BLaER1 treated with 17β-estradiol and CSF1 and Interleukin-3, amounts not matched to agents 10 nM and 100 nM (cell line): ENCODE measurements around the gene IGF2.

Experiments
- H3K27ac ChIP-seq, 11 experiments: shearing (Covaris generic); formaldehyde crosslinking; 2 replicates each; pipeline ENCODE4 v1.8.1; 2022
- H3K27me3 ChIP-seq, 11 experiments: shearing (Covaris generic); formaldehyde crosslinking; 2 replicates each; pipeline ENCODE4 v1.8.1; 2022
- H3K36me3 ChIP-seq, 11 experiments: shearing (Covaris generic); formaldehyde crosslinking; 2 replicates each; pipeline ENCODE4 v1.8.1; 2022
- H3K4me1 ChIP-seq, 10 experiments: shearing (Covaris generic); formaldehyde crosslinking; 2 replicates each; pipeline ENCODE4 v1.8.1; 2022
- H3K4me2 ChIP-seq, 11 experiments: shearing (Covaris generic); formaldehyde crosslinking; 2 replicates each; pipeline ENCODE4 v1.8.1; 2022
- H3K4me3 ChIP-seq, 10 experiments: shearing (Covaris generic); formaldehyde crosslinking; 2 replicates each; pipeline ENCODE4 v1.8.1; 2022
- H3K9ac ChIP-seq, 11 experiments: shearing (Covaris generic); formaldehyde crosslinking; 2 replicates each; pipeline ENCODE4 v1.8.1; 2022
- H3K9me3 ChIP-seq, 11 experiments: shearing (Covaris generic); formaldehyde crosslinking; replicated peaks in 1 of 11; 2 replicates each; pipeline ENCODE4 v1.8.1; 2022
- H4K20me1 ChIP-seq, 11 experiments: shearing (Covaris generic); formaldehyde crosslinking; 2 replicates each; pipeline ENCODE4 v1.8.1; 2022
- Cebpa-rat ChIP-seq, 11 experiments: shearing (Covaris generic); IDR thresholded peaks; 2 replicates each; pipeline ENCODE4 v1.8.1; 2022

IGF2 gene

DNA sequence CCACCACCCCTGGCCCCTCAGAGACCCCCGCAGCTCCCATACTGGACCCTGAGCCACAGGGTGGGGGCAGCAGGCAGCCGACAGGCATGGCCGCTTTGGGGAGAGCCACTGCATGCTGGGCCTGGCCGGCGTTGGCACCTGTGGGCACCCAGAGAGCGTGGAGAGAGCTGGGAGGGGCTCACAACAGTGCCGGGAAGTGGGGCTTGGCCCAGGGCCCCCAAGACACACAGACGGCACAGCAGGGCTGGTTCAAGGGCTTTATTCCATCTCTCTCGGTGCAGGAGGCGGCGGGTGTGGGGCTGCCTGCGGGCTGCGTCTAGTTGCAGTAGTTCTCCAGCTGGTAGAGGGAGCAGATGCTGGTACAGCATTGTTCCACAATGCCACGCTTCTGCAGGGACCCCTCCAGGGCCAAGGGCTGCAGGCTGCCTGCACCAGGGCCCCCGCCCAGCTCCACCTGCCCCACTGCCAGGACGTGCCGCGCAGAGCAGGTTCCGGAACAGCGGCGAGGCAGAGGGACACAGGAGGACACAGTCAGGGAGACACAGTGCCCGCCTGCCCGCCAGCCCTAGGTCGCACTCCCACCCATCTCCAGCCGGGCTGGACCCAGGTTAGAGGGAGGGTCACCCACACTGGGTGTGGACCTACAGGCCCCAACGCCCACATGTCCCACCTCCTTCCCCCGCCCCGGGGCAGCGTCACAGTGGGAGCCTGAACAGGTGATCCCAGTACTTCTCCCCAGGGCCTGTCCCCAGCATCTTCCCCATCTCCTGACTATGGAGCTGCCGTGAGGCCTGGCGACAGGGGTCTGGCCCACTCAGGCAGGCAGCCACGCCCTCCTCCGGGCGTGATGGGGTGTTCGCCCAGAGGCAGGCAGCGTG is 20.6 kb upstream of the IGF2 start:
- Histone ChIP-seq H3K27ac (no peak overlapping the region), H3K27me3 (peaks cover 0 to 39% (median under 1%) of the 10 kb centered on the region in 11 experiments; a peak in 7 of 22 replicates), H3K9ac (no peak overlapping the region), H3K9me3 (no peaks in the 10 kb centered on the region), H3K4me1 (peaks cover 0 to 12% (median 0%) of the 10 kb centered on the region in 10 experiments; a peak in 7 of 20 replicates), H3K36me3 (no peaks in the 10 kb centered on the region), H3K4me3 (no peak overlapping the region), H3K4me2 (no peak overlapping the region), H4K20me1 (peaks cover 0 to 42% (median 0%) of the 10 kb centered on the region in 11 experiments; a peak in 8 of 22 replicates)
- TF ChIP-seq Cebpa-rat (IDR thresholded peaks at IDR 0.05) = no peak

DNA sequence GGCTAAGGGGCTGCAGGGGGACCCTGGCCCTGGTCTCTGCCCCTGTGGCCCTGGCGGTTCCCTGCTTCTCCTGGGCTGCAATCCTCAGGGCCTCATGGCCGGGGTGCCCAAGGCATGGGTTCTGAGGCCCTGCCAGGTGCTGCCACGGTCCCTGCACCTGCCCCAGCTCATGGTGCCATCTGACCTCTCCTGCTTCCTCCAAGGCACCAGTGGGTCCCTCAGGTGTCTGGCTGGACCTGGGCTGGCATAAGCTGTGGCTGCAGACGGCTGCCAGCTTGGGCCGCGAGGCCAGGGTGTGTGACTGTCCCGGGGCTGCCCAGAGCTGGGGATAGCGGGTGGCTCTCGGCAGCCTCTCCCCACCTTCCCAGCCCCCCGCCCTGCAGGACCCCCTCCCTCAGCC is 19.8 kb upstream of the IGF2 start:
- H4K20me1 ChIP-seq = peaks cover 0 to 37% (median 0%) of the 10 kb centered on the region in 11 experiments; a peak in 8 of 22 replicates
- H3K27ac ChIP-seq = no peak overlapping the region
- peaks cover 0 to 11% (median 4%) of the 10 kb centered on the region in 10 experiments; a peak in 10 of 20 replicates for H3K4me1 ChIP-seq
- no peak overlapping the region for H3K4me3 ChIP-seq
- no peak overlapping the region for H3K4me2 ChIP-seq
- no peak for TF ChIP-seq Cebpa-rat (IDR thresholded peaks at IDR 0.05)
- H3K36me3 ChIP-seq = no peaks in the 10 kb centered on the region
- no peaks in the 10 kb centered on the region for H3K9me3 ChIP-seq
- peaks cover 0 to 33% (median 0%) of the 10 kb centered on the region in 11 experiments; a peak in 6 of 22 replicates for H3K27me3 ChIP-seq
- H3K9ac ChIP-seq = no peak overlapping the region

DNA sequence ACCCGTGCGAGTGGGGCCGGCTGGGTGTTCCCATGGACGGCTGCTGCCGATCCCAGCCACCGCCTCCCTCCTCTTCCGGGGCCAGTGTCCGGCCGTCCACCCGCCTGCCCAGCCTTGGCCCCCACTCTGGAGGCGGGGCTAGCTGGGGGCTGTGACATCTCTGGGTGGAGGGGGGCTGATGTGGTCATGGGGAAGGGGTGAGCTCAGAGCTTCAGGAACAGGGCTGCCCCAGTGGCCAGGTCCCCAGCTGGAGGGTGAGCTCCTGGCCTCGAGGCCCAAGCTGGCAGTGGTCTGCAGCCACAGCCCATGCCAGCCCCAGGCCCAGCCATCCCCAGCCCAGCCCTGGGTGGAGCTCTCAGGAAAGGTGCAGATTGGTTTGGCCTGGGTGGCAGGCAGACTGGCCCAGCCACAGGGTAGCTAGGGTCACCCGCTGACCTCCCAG is 19.1 kb upstream of the IGF2 start:
- peaks cover 0 to 30% (median 0%) of the 10 kb centered on the region in 11 experiments; a peak in 7 of 22 replicates for H4K20me1 ChIP-seq
- no peak for TF ChIP-seq Cebpa-rat (IDR thresholded peaks at IDR 0.05)
- no peak overlapping the region for H3K4me2 ChIP-seq
- H3K36me3 ChIP-seq = no peaks in the 10 kb centered on the region
- H3K4me1 ChIP-seq = peaks cover 0 to 11% (median 4%) of the 10 kb centered on the region in 10 experiments; a peak in 8 of 20 replicates
- no peaks in the 10 kb centered on the region for H3K9me3 ChIP-seq
- no peak overlapping the region for H3K9ac ChIP-seq
- H3K4me3 ChIP-seq = no peak overlapping the region
- H3K27ac ChIP-seq = no peak overlapping the region
- H3K27me3 ChIP-seq = peaks cover 0 to 27% (median 0%) of the 10 kb centered on the region in 11 experiments; a peak in 4 of 22 replicates

DNA sequence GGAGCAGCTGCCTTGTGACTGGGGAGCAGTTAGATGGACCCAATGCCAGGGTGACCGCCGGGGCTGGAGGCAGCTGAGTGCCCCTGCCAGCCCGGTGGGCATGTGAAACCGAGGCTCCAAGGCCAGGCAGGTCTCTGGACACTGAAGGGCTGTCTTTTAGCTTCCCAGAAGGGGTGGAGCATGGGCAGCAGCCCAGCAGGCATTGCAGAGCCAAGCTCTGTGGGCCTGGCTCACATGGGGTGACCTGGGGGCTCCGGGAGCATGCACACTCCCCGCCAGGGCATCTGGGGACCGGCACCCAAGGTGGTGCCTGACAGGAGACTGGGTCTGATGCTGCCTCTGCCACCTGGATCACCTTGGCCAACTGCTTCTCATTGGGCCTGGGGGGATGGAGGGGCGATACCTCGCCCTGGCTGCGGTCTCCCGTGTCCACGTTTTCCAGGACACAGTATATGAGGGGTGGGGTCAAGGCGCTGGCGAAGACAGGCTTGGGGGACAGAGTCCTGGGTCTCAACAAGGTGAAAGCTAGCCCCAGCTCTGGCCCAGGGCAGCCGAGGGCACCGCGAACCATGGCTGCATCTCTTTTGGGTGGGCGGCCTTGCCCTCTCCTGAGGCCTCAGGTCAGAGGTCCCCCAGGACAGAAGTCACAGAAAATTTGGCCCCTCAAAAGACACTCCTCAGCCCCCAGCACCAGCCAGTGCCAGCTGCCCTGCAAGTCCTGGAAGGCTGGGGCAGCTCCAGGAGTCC is 18.3 kb upstream of the IGF2 start:
- Histone ChIP-seq H3K4me1 (peaks cover 0 to 12% (median 4%) of the 10 kb centered on the region in 10 experiments; a peak in 7 of 20 replicates), H3K4me2 (no peak overlapping the region), H3K4me3 (no peak overlapping the region), H3K9ac (no peak overlapping the region), H3K9me3 (no peaks in the 10 kb centered on the region), H4K20me1 (peaks cover 0 to 36% (median 0%) of the 10 kb centered on the region in 11 experiments; a peak in 7 of 22 replicates), H3K27me3 (peaks cover 0 to 22% (median 0%) of the 10 kb centered on the region in 11 experiments; a peak in 2 of 22 replicates), H3K27ac (no peak overlapping the region), H3K36me3 (no peaks in the 10 kb centered on the region)
- TF ChIP-seq Cebpa-rat (IDR thresholded peaks at IDR 0.05) = no peak

DNA sequence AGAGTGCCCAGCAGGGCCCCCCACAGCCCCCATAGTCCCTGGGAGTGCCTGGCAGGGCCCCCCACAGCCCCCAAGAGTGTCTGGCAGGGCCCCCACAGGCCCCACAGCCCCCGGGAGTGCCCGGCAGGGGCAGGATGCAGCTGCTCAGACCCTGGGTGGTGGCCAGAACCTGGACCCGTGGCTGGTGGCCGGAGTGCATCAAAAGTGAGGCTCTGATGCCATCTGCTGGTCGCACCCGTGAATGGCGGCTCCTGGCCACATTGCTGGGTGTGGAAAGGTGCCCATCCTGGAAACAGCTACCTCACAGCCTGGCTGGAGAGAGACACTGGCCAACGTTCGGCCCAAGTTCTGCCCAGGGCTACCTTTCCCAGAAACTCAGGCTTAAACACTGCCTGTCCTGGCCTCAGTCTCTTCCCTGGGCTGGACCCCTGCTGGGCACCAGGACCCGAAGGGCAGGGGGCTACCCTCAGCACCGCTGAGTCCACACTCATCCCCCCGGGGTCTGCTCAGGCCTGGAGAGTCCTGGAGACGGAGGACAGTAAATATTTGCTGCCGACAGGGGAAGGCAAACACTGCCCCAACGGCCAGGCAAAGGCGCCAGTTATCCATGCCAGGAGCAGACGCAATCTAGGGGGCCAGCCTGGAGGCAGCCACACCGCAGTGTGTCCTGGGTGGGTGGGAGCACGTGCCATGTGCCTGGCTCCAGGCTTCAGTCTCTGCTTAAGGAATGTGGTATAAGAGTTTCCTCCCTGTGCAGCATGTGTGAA is 17.4 kb upstream of the IGF2 start:
- Histone ChIP-seq H3K36me3 (no peaks in the 10 kb centered on the region), H3K9me3 (no peaks in the 10 kb centered on the region), H3K9ac (no peak overlapping the region), H3K27ac (no peak overlapping the region), H4K20me1 (peaks cover 0 to 36% (median 0%) of the 10 kb centered on the region in 11 experiments; a peak in 7 of 22 replicates), H3K4me2 (no peak overlapping the region), H3K4me3 (no peak overlapping the region), H3K4me1 (peaks cover 3 to 15% (median 8%) of the 10 kb centered on the region in 10 experiments; a peak in 17 of 20 replicates), H3K27me3 (peaks cover 0 to 22% (median 0%) of the 10 kb centered on the region in 11 experiments; a peak in 2 of 22 replicates)
- TF ChIP-seq Cebpa-rat (IDR thresholded peaks at IDR 0.05) = no peak

DNA sequence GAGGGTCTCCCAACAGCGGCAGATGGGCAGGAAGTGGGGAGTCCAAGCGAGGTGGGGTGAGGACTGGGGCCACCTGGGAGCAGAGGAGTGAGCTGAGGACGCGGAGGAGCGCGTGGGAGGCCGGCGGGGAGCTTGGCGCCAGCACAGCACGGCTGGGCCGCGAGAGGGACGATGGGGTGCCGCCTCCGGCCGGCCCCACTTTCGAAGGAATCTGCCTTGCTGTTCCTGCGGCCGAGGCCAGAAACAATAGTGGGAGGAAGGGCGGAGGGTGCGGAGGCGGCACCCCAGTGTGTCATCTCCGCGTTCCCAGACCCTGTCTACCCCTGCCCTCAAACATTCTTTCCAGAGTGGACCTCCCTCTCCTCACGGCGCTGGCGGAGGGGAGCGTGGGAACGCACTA is 16.3 kb upstream of the IGF2 start:
- H3K4me2 ChIP-seq = peak overlapping the region in 2 of 11 experiments; percentile 18 to 21; a peak in 2 of 22 replicates
- H3K27ac ChIP-seq = no peak overlapping the region
- H4K20me1 ChIP-seq = peaks cover 0 to 31% (median 0%) of the 10 kb centered on the region in 11 experiments; a peak in 7 of 22 replicates
- peak overlapping the region in 2 of 11 experiments; percentile 18 to 20; a peak in 1 of 22 replicates for H3K9ac ChIP-seq
- H3K9me3 ChIP-seq = no peaks in the 10 kb centered on the region
- peaks cover 4 to 17% (median 9%) of the 10 kb centered on the region in 10 experiments; a peak in 17 of 20 replicates for H3K4me1 ChIP-seq
- peaks cover 7 to 26% (median 8%) of the 10 kb centered on the region in 11 experiments for H3K27me3 ChIP-seq
- H3K36me3 ChIP-seq = no peaks in the 10 kb centered on the region
- no peak for TF ChIP-seq Cebpa-rat (IDR thresholded peaks at IDR 0.05)
- H3K4me3 ChIP-seq = no peak overlapping the region

DNA sequence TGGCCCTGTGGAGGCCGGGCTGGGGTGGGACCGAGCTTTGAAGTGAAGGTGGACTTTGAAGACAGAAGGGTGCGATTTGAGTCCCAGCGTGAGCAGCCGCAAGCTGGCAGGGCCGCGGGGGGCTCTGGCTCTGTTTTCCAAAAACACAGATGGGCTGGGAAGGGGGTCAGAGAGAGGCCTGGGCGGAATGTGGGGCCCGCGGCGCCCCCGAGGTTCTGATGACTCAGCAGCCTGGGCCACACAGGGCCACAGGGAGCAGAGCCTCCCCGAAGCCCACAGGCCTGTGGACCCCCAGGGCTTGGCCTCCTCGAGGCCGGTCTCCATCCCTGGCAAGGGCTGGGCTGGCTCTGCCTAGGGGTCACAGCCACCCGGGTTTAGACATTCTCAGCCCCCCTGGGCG is 15.7 kb upstream of the IGF2 start:
- Histone ChIP-seq H4K20me1 (peaks cover 0 to 25% (median 0%) of the 10 kb centered on the region in 11 experiments; a peak in 7 of 22 replicates), H3K9me3 (no peaks in the 10 kb centered on the region), H3K27me3 (peaks cover 13 to 26% (median 14%) of the 10 kb centered on the region in 11 experiments), H3K36me3 (no peaks in the 10 kb centered on the region), H3K4me2 (peak overlapping the region in 1 of 11 experiments; percentile 21; a peak in 1 of 22 replicates), H3K27ac (no peak overlapping the region), H3K4me1 (peaks cover 4 to 18% (median 9%) of the 10 kb centered on the region in 10 experiments; a peak in 17 of 20 replicates), H3K9ac (peak overlapping the region in 2 of 11 experiments; percentile 18 to 20; a peak in 1 of 22 replicates), H3K4me3 (no peak overlapping the region)
- no peak for TF ChIP-seq Cebpa-rat (IDR thresholded peaks at IDR 0.05)

DNA sequence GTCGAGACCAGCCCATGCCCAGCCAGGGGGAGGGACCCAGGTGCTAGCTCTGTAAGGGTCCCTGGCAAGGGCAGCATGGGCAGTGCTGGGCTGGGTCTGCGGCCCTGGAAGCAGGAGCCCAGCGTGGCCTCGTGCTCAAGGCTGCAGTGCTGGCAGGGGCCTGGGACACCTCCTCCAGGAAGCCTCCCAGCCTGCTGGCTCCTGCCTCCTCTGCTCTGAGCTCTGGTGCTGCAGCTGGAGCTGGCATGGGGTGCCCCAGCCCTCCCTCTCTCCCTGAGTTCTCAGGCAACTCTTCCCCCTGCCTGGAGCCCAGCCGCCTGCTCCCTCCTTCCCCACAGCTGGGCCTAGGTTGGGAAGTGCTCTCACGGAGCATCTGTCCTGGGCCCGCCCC is 15.0 kb upstream of the IGF2 start:
- Histone ChIP-seq H3K27ac (no peak overlapping the region), H3K9me3 (no peaks in the 10 kb centered on the region), H4K20me1 (peaks cover 0 to 22% (median 0%) of the 10 kb centered on the region in 11 experiments; a peak in 7 of 22 replicates), H3K4me2 (peak overlapping the region in 3 of 11 experiments; percentile 14 to 43 (median 38); a peak in 4 of 22 replicates), H3K4me1 (peaks cover 4 to 18% (median 9%) of the 10 kb centered on the region in 10 experiments; a peak in 17 of 20 replicates), H3K4me3 (no peak overlapping the region), H3K36me3 (no peaks in the 10 kb centered on the region), H3K27me3 (peaks cover 20 to 29% (median 21%) of the 10 kb centered on the region in 11 experiments), H3K9ac (peak overlapping the region in 1 of 11 experiments; percentile 35; a peak in 1 of 22 replicates)
- TF ChIP-seq Cebpa-rat (IDR thresholded peaks at IDR 0.05) = no peak
